HCT116 (cell line): Measurements from ENCODE around the gene ESYT1. TPM values are rescaled to one million over a fixed set of nuclear protein-coding genes. Genes with fewer than 3 reads are reported as not detected.

ENCODE experiments used
- ATAC-seq: fragments of 200-7000 bp; cut with Tn5 transposase; 2 replicates; pipeline ENCODE4 v1.9.1; 2020; ENCODE audit warnings: mild to moderate bottlenecking, moderate library complexity
- BruUV-seq: library from RNA; stranded (reverse); fragments of 400-500 nt; replicated peaks from 2 replicates; lab custom pipeline; 2021; lab: Mats Ljungman, UMichigan
- CTCF ChIA-PET: fragments of 300-600 bp; sonication (Branson Sonifier 250); formaldehyde crosslinking; loops from one replicate; lab custom pipeline; 2021; ENCODE audit warnings: antibody characterized with exemption; lab: Charles Lee
- POLR2A ChIA-PET: fragments of 300-600, 350-600 bp; sonication (Branson Sonifier 250); formaldehyde crosslinking; loops from one replicate; lab custom pipeline; 2021; ENCODE audit warnings: antibody characterized with exemption; lab: Charles Lee
- RAD21 ChIA-PET, 2 experiments: fragments of 300-600 bp; sonication (Branson Sonifier 250); formaldehyde crosslinking; loops; one replicate each; lab custom pipeline; 2023; ENCODE audit warnings: low total read pairs in 2 of 2; ENCODE audit not compliant: uncharacterized antibody in 2 of 2, unreplicated experiment in 2 of 2, low non-redundant PET in 1 of 2; lab: Charles Lee
- DNase-seq: peaks from one replicate; pipeline ENCODE4 v3.0.0-alpha.2; 2010; ENCODE audit warnings: low read depth, low spot score
- H2AFZ ChIP-seq: fragments of 200-600 bp; shearing (Covaris generic), sonication (generic); 2 replicates; pipeline ENCODE4 v1.6.1; 2017; ENCODE audit warnings: low read depth, mixed run types, mixed read lengths, antibody characterized with exemption, low read length; ENCODE audit not compliant: poor library complexity, severe bottlenecking
- H3K27ac ChIP-seq: 2 replicates; pipeline ENCODE4 v1.5.1; 2012; ENCODE audit warnings: low read depth, low read length
- H3K27me3 ChIP-seq: fragments of 200-600 bp; sonication (generic); 2 replicates; pipeline ENCODE4 v1.6.1; 2016; ENCODE audit warnings: mixed run types, low read length, mixed read lengths; ENCODE audit not compliant: insufficient read depth
- H3K36me3 ChIP-seq, 2 experiments: fragments of 200-500 bp in 1 of 2; fragments of 200-600 bp in 1 of 2; sonication (Bioruptor generic) in 1 of 2; sonication (generic) in 1 of 2; 2 replicates each; pipeline versions ENCODE4 v1.5.1 to v1.6.1; 2014 to 2016; ENCODE audit warnings: low read length in 2 of 2, inconsistent platforms in 1 of 2, mixed read lengths in 1 of 2, mixed run types in 1 of 2; ENCODE audit not compliant: insufficient read depth in 2 of 2, control insufficient read depth in 1 of 2
- H3K4me1 ChIP-seq, 2 experiments: fragments of 200-600 bp in 1 of 2; sonication (generic) in 1 of 2; 2 replicates each; pipeline versions ENCODE4 v1.5.1 to v1.6.1; 2012 to 2017; ENCODE audit warnings: low read length in 2 of 2, inconsistent platforms in 1 of 2, mild to moderate bottlenecking in 1 of 2, mixed read lengths in 1 of 2, mixed run types in 1 of 2, moderate library complexity in 1 of 2; ENCODE audit not compliant: insufficient read depth in 2 of 2, control insufficient read depth in 1 of 2
- H3K4me2 ChIP-seq: fragments of 200-600 bp; sonication (generic); 2 replicates; pipeline ENCODE4 v1.6.1; 2017; ENCODE audit warnings: mixed run types, low read length, mixed read lengths
- H3K4me3 ChIP-seq, 2 experiments: fragments of 200-600 bp in 1 of 2; sonication (generic) in 1 of 2; replicated peaks in 1 of 2; 2 replicates each; pipeline ENCODE4 v1.5.1; 2011 to 2016; ENCODE audit warnings: low read length in 2 of 2, control low read depth in 1 of 2, low read depth in 1 of 2, mild to moderate bottlenecking in 1 of 2, mixed read lengths in 1 of 2, mixed run types in 1 of 2
- H3K79me2 ChIP-seq: fragments of 200-600 bp; sonication (generic); 2 replicates; pipeline ENCODE4 v1.6.1; 2017; ENCODE audit warnings: mild to moderate bottlenecking, mixed run types, low read length, moderate library complexity, mixed read lengths; ENCODE audit not compliant: insufficient read depth
- H3K9ac ChIP-seq: fragments of 200-600 bp; sonication (generic); 2 replicates; pipeline ENCODE4 v1.6.1; 2016; ENCODE audit warnings: low read length, mixed read lengths
- H3K9me2 ChIP-seq: fragments of 200-600 bp; sonication (generic), shearing (Covaris generic); 2 replicates; pipeline ENCODE4 v1.6.1; 2017; ENCODE audit warnings: mixed run types, mild to moderate bottlenecking, moderate library complexity; ENCODE audit not compliant: insufficient read depth
- H3K9me3 ChIP-seq, 2 experiments: fragments of 200-500 bp in 1 of 2; fragments of 200-600 bp in 1 of 2; sonication (Bioruptor generic) in 1 of 2; sonication (generic) in 1 of 2; 2 replicates each; pipeline ENCODE4 v1.6.1; 2014 to 2017; ENCODE audit warnings: low read length in 2 of 2, mixed read lengths in 2 of 2, inconsistent platforms in 1 of 2, low read depth in 1 of 2, mild to moderate bottlenecking in 1 of 2, mixed run types in 1 of 2, moderate library complexity in 1 of 2; ENCODE audit not compliant: control insufficient read depth in 1 of 2, insufficient read depth in 1 of 2
- H4K20me1 ChIP-seq: fragments of 200-600 bp; sonication (generic), shearing (Covaris generic); 2 replicates; pipeline ENCODE4 v1.6.1; 2017; ENCODE audit warnings: mixed run types, mild to moderate bottlenecking, moderate library complexity; ENCODE audit not compliant: insufficient read depth
- ATF3 ChIP-seq: IDR thresholded peaks from 2 replicates; pipeline ENCODE4 v1.6.1; 2012
- CBX3 ChIP-seq: IDR thresholded peaks from 2 replicates; pipeline ENCODE4 v1.6.1; 2012; ENCODE audit warnings: low read depth
- CEBPB ChIP-seq: IDR thresholded peaks from 2 replicates; pipeline ENCODE4 v1.6.1; 2012; ENCODE audit warnings: low read depth
- EGR1 ChIP-seq: IDR thresholded peaks from 2 replicates; pipeline ENCODE4 v1.6.1; 2012; ENCODE audit warnings: low read depth
- ELF1 ChIP-seq: IDR thresholded peaks from 2 replicates; pipeline ENCODE4 v1.6.1; 2012; ENCODE audit warnings: low read depth, borderline replicate concordance
- EZH2phosphoT487 ChIP-seq: fragments of 200-600 bp; IDR thresholded peaks from 2 replicates; pipeline ENCODE4 v1.6.1; 2018; ENCODE audit warnings: antibody characterized with exemption, borderline replicate concordance
- FOSL1 ChIP-seq: IDR thresholded peaks from 2 replicates; pipeline ENCODE4 v1.6.1; 2012; ENCODE audit warnings: low read depth
- JUND ChIP-seq: IDR thresholded peaks from 2 replicates; pipeline ENCODE4 v1.6.1; 2012
- MAX ChIP-seq: IDR thresholded peaks from 2 replicates; pipeline ENCODE4 v1.6.1; 2012
- POLR2A ChIP-seq: IDR thresholded peaks from 2 replicates; pipeline ENCODE4 v1.7.0; 2011; ENCODE audit warnings: borderline replicate concordance; ENCODE audit not compliant: insufficient read depth, insufficient read length; ENCODE audit errors: extremely low read depth
- POLR2AphosphoS5 ChIP-seq: IDR thresholded peaks from 2 replicates; pipeline ENCODE4 v1.6.1; 2011; ENCODE audit warnings: mild to moderate bottlenecking, low read depth, low read length, moderate library complexity
- RAD21 ChIP-seq: IDR thresholded peaks from 2 replicates; pipeline ENCODE4 v1.6.1; 2012; ENCODE audit warnings: low read depth, mild to moderate bottlenecking
- REST ChIP-seq: IDR thresholded peaks from 2 replicates; pipeline ENCODE4 v1.6.1; 2012; ENCODE audit warnings: low read depth
- SIN3A ChIP-seq: IDR thresholded peaks from 2 replicates; pipeline ENCODE4 v1.6.1; 2012; ENCODE audit warnings: low read depth
- TCF7L2 ChIP-seq: IDR thresholded peaks from 2 replicates; pipeline ENCODE4 v1.7.0; 2011; ENCODE audit warnings: borderline replicate concordance, inconsistent platforms; ENCODE audit not compliant: insufficient read depth, insufficient read length; ENCODE audit errors: extremely low read depth
- YY1 ChIP-seq: IDR thresholded peaks from 2 replicates; pipeline ENCODE4 v1.6.1; 2011; ENCODE audit warnings: low read length, low read depth, moderate library complexity, mild to moderate bottlenecking; ENCODE audit not compliant: insufficient replicate concordance; ENCODE audit errors: extremely low read depth
- ZNF274 ChIP-seq: fragments of 200-500 bp; sonication (Bioruptor generic); IDR thresholded peaks from 2 replicates; pipeline ENCODE4 v1.6.1; 2014; ENCODE audit warnings: mild to moderate bottlenecking, low read depth, low read length, inconsistent platforms
- intact Hi-C: fragments of 100-400 bp; cut with micrococcal nuclease; formaldehyde crosslinking; loops from 2 replicates; pipeline ENCODE4 v1.10.0; 2022
- total RNA-seq: library from RNA; stranded (reverse); gene quantifications from one replicate; pipeline ENCODE4 v1.2.1, GENCODE V29; 2021; ENCODE audit not compliant: unreplicated experiment

Gene ESYT1
- total RNA-seq, 1 experiment from 2014 or later = 80.9 TPM

GRCh38 chr12:56129942-56130495 is 2.0 kb downstream of the ESYT1 start (continued):
- TF ChIP-seq EZH2phosphoT487 = no peak

GRCh38 chr12:56130876-56131275 is 2.8 kb downstream of the ESYT1 start:
- Histone ChIP-seq H3K79me2 (peaks cover 29% of the 10 kb centered on the region), H3K4me1 (peaks cover 16 to 27% of the 10 kb centered on the region in 2 experiments)
- TF ChIP-seq RAD21 (no peak), ELF1 (no peak), JUND (no peak), REST (no peak), ZNF274 (no peak), POLR2AphosphoS5 (no peak), YY1 (no peak), SIN3A (no peak), EZH2phosphoT487 (no peak), CBX3 (no peak), POLR2A (no peak), CEBPB (no peak), MAX (no peak), EGR1 (no peak), TCF7L2 (no peak), FOSL1 (no peak), ATF3 (no peak)
- TF ChIP-seq, all 23 proteins: peak for 0
- no TSS peak for BruUV-seq
- intact Hi-C loops = no loop called here
- Histone ChIP-seq H2AFZ (no peak overlapping the region), H3K4me2 (no peak overlapping the region), H4K20me1 (no peaks in the 10 kb centered on the region), H3K27ac (no peak overlapping the region), H3K36me3 (peaks cover 29 to 45% of the 10 kb centered on the region in 2 experiments), H3K4me3 (no peak overlapping the region), H3K9ac (no peak overlapping the region), H3K27me3 (no peaks in the 10 kb centered on the region), H3K9me2 (no peaks in the 10 kb centered on the region), H3K9me3 (no peaks in the 10 kb centered on the region)
- CTCF ChIA-PET = no interaction called here
- POLR2A ChIA-PET = no interaction called here
- DNase-seq (no peak), ATAC-seq (no peak)
- RAD21 ChIA-PET = no interaction called here
